Common myeloid progenitor, CD34-positive (primary cell): ENCODE results near the gene MTG2.

ENCODE experiments used
- CTCF ChIA-PET: fragments of 350-600 bp; sonication (Branson Sonifier 250); formaldehyde crosslinking; loops from one replicate; lab custom pipeline; 2021; ENCODE audit warnings: antibody characterized with exemption; lab: Charles Lee
- POLR2A ChIA-PET: fragments of 350-600 bp; sonication (Branson Sonifier 250); formaldehyde crosslinking; loops from one replicate; lab custom pipeline; 2021; ENCODE audit warnings: antibody characterized with exemption; lab: Charles Lee
- DNase-seq, 3 donors: peaks; one replicate each; pipeline versions ENCODE4 v3.0.0 to v3.0.0-alpha.2; 2013
- H3K27ac ChIP-seq, 2 experiments: 1 replicate in 1 of 2; 2 replicates in 1 of 2; pipeline ENCODE4 v1.7.0; 2013; ENCODE audit warnings: inconsistent platforms in 2 of 2, low read length in 2 of 2, mild to moderate bottlenecking in 2 of 2, low read depth in 1 of 2, moderate library complexity in 1 of 2; ENCODE audit not compliant: severe bottlenecking in 2 of 2, insufficient read depth in 1 of 2, poor library complexity in 1 of 2
- H3K27me3 ChIP-seq, 5 experiments: replicated peaks in 2 of 5; 1 replicate in 3 of 5; 2 replicates in 2 of 5; pipeline versions ENCODE4 v1.6.1 to v1.7.0; 2013; ENCODE audit warnings: low read length in 4 of 5, mild to moderate bottlenecking in 2 of 5, moderate library complexity in 2 of 5, inconsistent platforms in 1 of 5; ENCODE audit not compliant: insufficient read depth in 5 of 5, control insufficient read depth in 4 of 5
- H3K36me3 ChIP-seq, 4 experiments: 1 replicate in 2 of 4; 2 replicates in 2 of 4; pipeline versions ENCODE4 v1.6.1 to v1.7.0; 2013; ENCODE audit warnings: low read length in 3 of 4, control low read depth in 1 of 4, mild to moderate bottlenecking in 1 of 4; ENCODE audit not compliant: control insufficient read depth in 4 of 4, insufficient read depth in 4 of 4
- H3K4me1 ChIP-seq, 4 experiments: 1 replicate in 3 of 4; 2 replicates in 1 of 4; pipeline versions ENCODE4 v1.6.1 to v1.7.1; 2013; ENCODE audit warnings: low read length in 3 of 4, mild to moderate bottlenecking in 3 of 4, control low read depth in 1 of 4, inconsistent platforms in 1 of 4, moderate library complexity in 1 of 4; ENCODE audit not compliant: control insufficient read depth in 4 of 4, insufficient read depth in 4 of 4; ENCODE audit errors: control extremely low read depth in 1 of 4
- H3K4me3 ChIP-seq, 7 experiments: 1 replicate in 4 of 7; 2 replicates in 3 of 7; pipeline versions ENCODE4 v1.5.1 to v1.7.0; 2013; ENCODE audit warnings: mild to moderate bottlenecking in 7 of 7, low read length in 6 of 7, moderate library complexity in 6 of 7, inconsistent platforms in 2 of 7, low read depth in 2 of 7, control low read depth in 1 of 7; ENCODE audit not compliant: insufficient read depth in 4 of 7, control insufficient read depth in 1 of 7; ENCODE audit errors: extremely low read depth in 1 of 7
- H3K9me3 ChIP-seq, 5 experiments: 1 replicate in 4 of 5; 2 replicates in 1 of 5; pipeline versions ENCODE4 v1.6.1 to v1.7.1; 2013; ENCODE audit warnings: low read length in 4 of 5, mild to moderate bottlenecking in 2 of 5, inconsistent platforms in 1 of 5, low read depth in 1 of 5, moderate library complexity in 1 of 5; ENCODE audit not compliant: control insufficient read depth in 4 of 5, insufficient read depth in 2 of 5; ENCODE audit errors: control extremely low read depth in 1 of 5
- WGBS: methylation state at CpG from one replicate; pipeline ENCODE4 v1.1.5; 2013; ENCODE audit not compliant: insufficient coverage; 5-methylcytosine and 5-hydroxymethylcytosine counted together

The MTG2 gene

DNA sequence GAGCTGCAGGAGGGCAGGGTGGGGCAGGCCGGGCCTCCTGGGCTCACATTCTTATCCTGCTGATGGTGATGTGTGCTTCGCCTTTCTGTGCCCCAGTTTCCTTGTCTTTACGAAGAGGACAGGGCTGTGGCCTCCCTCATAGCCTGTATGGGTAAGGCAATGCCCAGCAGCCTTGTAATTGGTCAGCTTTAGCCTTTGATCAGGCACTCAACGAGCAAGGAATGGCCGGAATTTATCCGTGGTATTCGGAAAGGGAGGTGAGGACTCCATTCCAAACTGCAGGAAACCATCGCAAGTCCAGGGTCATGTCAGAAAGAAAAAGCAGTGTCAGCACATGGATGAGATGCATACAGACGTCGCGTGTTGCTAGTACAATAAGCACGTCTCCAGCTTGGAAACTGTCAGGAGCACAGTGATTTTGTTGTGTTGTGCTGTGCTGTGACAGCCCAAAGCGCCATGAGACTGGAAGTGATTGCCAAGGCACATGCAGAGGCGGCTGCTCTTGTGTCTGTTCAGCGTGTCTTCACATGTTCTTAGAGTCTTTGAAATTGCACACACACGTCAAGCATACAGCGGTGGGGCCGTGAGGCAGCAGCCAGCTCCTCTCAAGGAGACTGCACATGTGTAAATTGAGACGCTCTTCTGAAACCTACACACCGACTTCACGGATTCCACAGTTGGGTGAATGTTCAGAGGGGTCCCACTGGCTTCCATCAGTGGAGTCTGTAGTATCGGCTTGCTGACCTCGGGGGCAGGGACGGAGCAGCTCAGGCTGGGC lies 33.1 kb upstream of the MTG2 start:
- Histone ChIP-seq H3K4me3 (no peak overlapping the region), H3K27ac (no peak overlapping the region), H3K4me1 (peaks cover 4 to 10% (median 5%) of the 10 kb centered on the region in 4 experiments), H3K36me3 (peaks cover 0 to 50% (median 20%) of the 10 kb centered on the region in 4 experiments), H3K27me3 (no peaks in the 10 kb centered on the region), H3K9me3 (peaks cover 0 to 14% (median 8%) of the 10 kb centered on the region in 5 experiments)
- no peak for DNase-seq
- POLR2A ChIA-PET: no interaction called here
- CTCF ChIA-PET: interaction anchor here (1.3 kb wide), 1 partner anchor 38 kb away, joined by 3 read pairs; no protein-coding TSS in a partner anchor
- WGBS: 96% methylated on average over 24 of the region's 24 CpGs

DNA sequence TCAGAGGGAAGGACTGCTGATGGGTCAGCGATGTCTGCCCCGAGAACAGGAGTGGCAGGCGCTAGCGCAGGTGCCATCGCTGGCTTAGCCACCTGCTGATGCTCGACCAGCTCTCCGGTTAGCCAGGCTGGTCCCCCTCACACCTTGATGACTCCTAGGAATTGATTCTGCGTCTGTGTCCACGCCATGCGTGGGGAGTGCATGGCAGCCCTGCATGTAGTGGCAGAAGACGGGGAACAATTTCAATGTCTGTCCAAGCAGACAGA lies 32.6 kb upstream of the MTG2 start:
- Histone ChIP-seq H3K27me3 (no peaks in the 10 kb centered on the region), H3K36me3 (peaks cover 0 to 50% (median 20%) of the 10 kb centered on the region in 4 experiments), H3K9me3 (peaks cover 0 to 14% (median 8%) of the 10 kb centered on the region in 5 experiments), H3K27ac (no peak overlapping the region), H3K4me3 (no peak overlapping the region), H3K4me1 (peaks cover 0 to 5% (median 0%) of the 10 kb centered on the region in 4 experiments)
- WGBS: 98% methylated on average over 11 of the region's 11 CpGs
- POLR2A ChIA-PET: no interaction called here
- CTCF ChIA-PET: interaction anchor here (1.3 kb wide), 1 partner anchor 38 kb away, joined by 3 read pairs; no protein-coding TSS in a partner anchor
- no peak for DNase-seq

DNA sequence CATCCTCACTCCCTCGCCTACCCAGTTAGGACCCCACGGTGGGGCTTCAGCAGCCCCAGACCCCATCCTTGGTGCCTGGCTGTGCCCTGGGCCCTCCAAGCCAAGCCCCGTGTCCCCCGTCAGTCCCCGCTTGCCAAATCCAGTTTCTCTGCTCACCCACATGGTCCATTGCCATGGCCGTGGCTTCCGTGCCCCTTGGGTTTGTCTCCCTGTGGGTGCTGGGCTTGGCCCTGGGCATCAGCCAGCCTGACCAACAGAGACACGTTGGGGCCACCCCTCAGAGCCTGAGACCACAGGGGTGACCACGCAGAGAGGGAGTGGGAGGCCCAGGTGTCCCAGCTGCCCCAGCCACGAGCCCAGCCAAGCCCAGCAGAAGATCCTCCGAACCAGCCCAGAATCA lies 31.6 kb upstream of the MTG2 start:
- CTCF ChIA-PET: no interaction called here
- Histone ChIP-seq H3K4me3 (no peak overlapping the region), H3K4me1 (no peaks in the 10 kb centered on the region), H3K27ac (no peak overlapping the region), H3K9me3 (peaks cover 0 to 14% (median 8%) of the 10 kb centered on the region in 5 experiments), H3K27me3 (no peaks in the 10 kb centered on the region), H3K36me3 (peaks cover 0 to 47% (median 18%) of the 10 kb centered on the region in 4 experiments)
- no peak for DNase-seq
- WGBS: 95% methylated on average over 9 of the region's 11 CpGs
- POLR2A ChIA-PET: no interaction called here

- Histone ChIP-seq H3K4me3 (no peak overlapping the region), H3K9me3 (peaks cover 0 to 14% (median 8%) of the 10 kb centered on the region in 5 experiments), H3K27me3 (no peaks in the 10 kb centered on the region), H3K4me1 (peaks cover 0 to 4% (median 2%) of the 10 kb centered on the region in 4 experiments), H3K27ac (no peak overlapping the region), H3K36me3 (peaks cover 0 to 46% (median 17%) of the 10 kb centered on the region in 4 experiments)
- CTCF ChIA-PET: interaction anchor here (1.0 kb wide), 1 partner anchor 13 kb away, joined by 3 read pairs; no protein-coding TSS in a partner anchor
- 95% methylated on average over 20 of the region's 23 CpGs for WGBS
- no peak for DNase-seq
- POLR2A ChIA-PET: no interaction called here
These were observed 30.9 kb upstream of the MTG2 start for GRCh38 chr20:62151835-62152364.

DNA sequence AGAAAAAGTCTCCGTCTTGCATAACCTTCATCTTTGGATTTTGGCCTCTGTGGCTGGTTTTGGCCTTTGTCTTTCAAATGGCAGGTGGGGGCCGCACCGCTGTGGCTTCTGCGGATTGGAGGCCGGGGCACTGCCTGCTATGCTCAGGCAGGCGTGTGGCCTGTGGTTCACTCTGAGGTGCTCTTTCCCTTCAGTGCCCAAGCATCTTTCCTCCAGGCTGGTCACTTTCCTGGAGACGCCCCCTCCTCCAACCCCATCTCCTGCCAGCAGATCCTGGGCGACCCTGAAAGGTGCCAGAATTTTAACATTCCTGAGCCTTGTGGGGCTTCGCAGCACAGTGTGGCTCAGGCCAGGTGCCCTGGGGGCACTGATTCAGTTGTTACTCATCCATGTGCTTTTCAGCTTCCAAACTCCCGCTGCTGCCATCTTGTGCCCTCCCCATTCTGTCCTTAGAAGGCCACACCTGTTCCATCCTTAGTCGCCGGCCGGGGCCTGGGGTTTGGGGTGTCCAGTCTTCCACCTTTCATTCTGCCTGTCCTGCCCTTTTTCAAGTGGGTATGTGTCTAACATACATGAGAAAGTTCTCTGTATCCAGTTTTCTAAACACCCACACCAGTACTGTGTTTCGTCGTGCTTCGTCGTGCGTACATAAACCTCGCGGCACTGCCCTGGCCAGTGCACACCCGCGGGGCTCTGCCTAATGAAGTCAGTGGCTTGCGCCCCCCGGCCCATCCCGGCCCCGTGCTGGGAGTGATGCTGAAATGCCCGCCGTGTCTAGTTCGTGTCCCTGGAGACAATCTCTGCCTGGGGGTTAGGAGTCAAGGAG lies 27.2 kb upstream of the MTG2 start:
- WGBS: 98% methylated on average over 14 of the region's 29 CpGs
- DNase-seq: no peak
- no peak overlapping the region for H3K4me3 ChIP-seq
- peaks cover 0 to 6% (median 2%) of the 10 kb centered on the region in 4 experiments for H3K4me1 ChIP-seq
- CTCF ChIA-PET: interaction anchor here (0.8 to 2.8 kb wide), 12 partner anchors 8 to 145 kb away, joined by 3 to 26 read pairs (median 5); no protein-coding TSS in a partner anchor
- no peaks in the 10 kb centered on the region for H3K27me3 ChIP-seq
- POLR2A ChIA-PET: interaction anchor here (0.9 to 1.4 kb wide), 2 partner anchors 11 to 145 kb away, joined by 3 to 6 read pairs; no protein-coding TSS in a partner anchor
- peaks cover 0 to 14% (median 8%) of the 10 kb centered on the region in 5 experiments for H3K9me3 ChIP-seq
- peaks cover 2 to 58% (median 28%) of the 10 kb centered on the region in 4 experiments for H3K36me3 ChIP-seq
- no peak overlapping the region for H3K27ac ChIP-seq

DNA sequence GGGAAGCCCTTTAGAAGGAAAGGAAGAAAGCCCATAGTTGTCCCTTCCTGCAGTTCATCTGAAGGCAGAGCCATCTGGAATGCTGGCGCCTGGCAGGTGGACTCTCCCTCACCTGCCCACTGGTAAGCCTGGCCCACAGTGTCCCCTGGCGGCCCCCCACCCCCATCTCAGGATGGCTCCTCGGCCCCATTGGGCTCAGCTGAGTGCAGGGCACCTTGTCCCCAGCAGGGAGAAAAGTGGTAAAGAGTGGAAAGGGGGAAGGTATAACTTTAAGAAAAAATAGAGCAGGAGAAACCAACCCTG lies 26.6 kb upstream of the MTG2 start:
- H3K27me3 ChIP-seq: no peaks in the 10 kb centered on the region
- ChIA-PET CTCF (interaction anchor here (0.7 to 2.8 kb wide), 15 partner anchors 9 to 151 kb away, joined by 3 to 26 read pairs (median 5); no protein-coding TSS in a partner anchor), POLR2A (interaction anchor here (0.8 to 1.4 kb wide), 3 partner anchors 12 to 145 kb away, joined by 3 to 6 read pairs (median 3); no protein-coding TSS in a partner anchor)
- peaks cover 0 to 6% (median 2%) of the 10 kb centered on the region in 4 experiments for H3K4me1 ChIP-seq
- 100% methylated on average over 1 of the region's 3 CpGs for WGBS
- peaks cover 2 to 60% (median 30%) of the 10 kb centered on the region in 4 experiments for H3K36me3 ChIP-seq
- peaks cover 0 to 14% (median 8%) of the 10 kb centered on the region in 5 experiments for H3K9me3 ChIP-seq
- H3K27ac ChIP-seq: no peak overlapping the region
- DNase-seq: no peak
- no peak overlapping the region for H3K4me3 ChIP-seq
